ENCODE results near the gene PSIP1.

PSIP1 gene

DNA sequence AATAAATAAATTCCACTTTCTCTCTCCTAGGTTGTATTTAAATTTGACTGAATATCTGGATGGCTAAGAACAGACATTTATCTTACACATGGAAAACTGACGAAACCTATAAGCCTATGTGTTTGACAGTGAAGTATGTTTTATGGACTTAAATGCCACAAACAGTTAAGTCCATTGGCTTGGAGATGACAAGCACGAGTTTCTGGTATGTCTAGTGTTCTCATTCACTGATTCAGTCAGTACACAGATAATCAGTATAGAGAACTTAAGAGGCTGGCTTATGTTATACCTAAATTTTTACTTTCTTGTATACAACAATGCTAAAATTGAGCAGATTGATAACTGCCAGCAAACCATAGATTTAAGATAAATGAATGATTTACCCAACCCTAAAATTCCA, 49.2 kb downstream of the PSIP1 start:
- Histone ChIP-seq H3K27ac (ENCODE audit: low read depth, low read length, poor library complexity, severe bottlenecking) (no peak overlapping the region), H4K20me1 (ENCODE audit: insufficient read depth, low read length) (no peaks in the 10 kb centered on the region), H3K4me1 (ENCODE audit: insufficient read depth, low read length, severe bottlenecking) (no peaks in the 10 kb centered on the region), H3K4me3 (ENCODE audit: low read depth, low read length, poor library complexity, severe bottlenecking) (no peak overlapping the region), H3K79me2 (ENCODE audit: insufficient read depth, low read length) (no peaks in the 10 kb centered on the region), H3K9ac (ENCODE audit: low read length) (no peak overlapping the region), H2AFZ (ENCODE audit: low read length) (no peak overlapping the region), H3K36me3 (ENCODE audit: insufficient read depth, low read length) (peaks cover 90% of the 10 kb centered on the region), H3K9me3 (ENCODE audit: low read length) (no peaks in the 10 kb centered on the region), H3K27me3 (ENCODE audit: insufficient read depth, low read length) (no peaks in the 10 kb centered on the region), H3K4me2 (ENCODE audit: low read length) (no peak overlapping the region), H3F3A (ENCODE audit: insufficient read depth, low read length) (no peaks in the 10 kb centered on the region; the same call in 1 of the 2 replicates), H3K9me2 (ENCODE audit: low read depth, low read length) (no peaks in the 10 kb centered on the region)
- no peak for TF ChIP-seq EZH2 (IDR thresholded peaks at IDR 0.05; ENCODE audit: borderline replicate concordance, low read length)
- no peak for TF ChIP-seq CTCF (IDR thresholded peaks at IDR 0.05; ENCODE audit: low read length)

- TF ChIP-seq EZH2 (IDR thresholded peaks at IDR 0.05; ENCODE audit: borderline replicate concordance, low read length) (no peak), CTCF (IDR thresholded peaks at IDR 0.05; ENCODE audit: low read length) (no peak)
- Histone ChIP-seq H4K20me1 (ENCODE audit: insufficient read depth, low read length) (no peaks in the 10 kb centered on the region), H3K9me2 (ENCODE audit: low read depth, low read length) (no peaks in the 10 kb centered on the region), H3K79me2 (ENCODE audit: insufficient read depth, low read length) (no peaks in the 10 kb centered on the region), H3F3A (ENCODE audit: insufficient read depth, low read length) (no peaks in the 10 kb centered on the region; the same call in 1 of the 2 replicates), H3K27ac (ENCODE audit: low read depth, low read length, poor library complexity, severe bottlenecking) (no peak overlapping the region), H3K36me3 (ENCODE audit: insufficient read depth, low read length) (peaks cover 85% of the 10 kb centered on the region), H3K27me3 (ENCODE audit: insufficient read depth, low read length) (no peaks in the 10 kb centered on the region), H3K4me2 (ENCODE audit: low read length) (no peak overlapping the region), H3K4me3 (ENCODE audit: low read depth, low read length, poor library complexity, severe bottlenecking) (no peak overlapping the region), H2AFZ (ENCODE audit: low read length) (no peak overlapping the region), H3K9ac (ENCODE audit: low read length) (no peak overlapping the region), H3K4me1 (ENCODE audit: insufficient read depth, low read length, severe bottlenecking) (no peaks in the 10 kb centered on the region), H3K9me3 (ENCODE audit: low read length) (no peaks in the 10 kb centered on the region)
Observed at GRCh38 chr9:15461056-15461455, 49.7 kb downstream of the PSIP1 start.

GRCh38 chr9:15453956-15454355, 56.8 kb downstream of the PSIP1 start:
- H4K20me1 ChIP-seq (ENCODE audit: insufficient read depth, low read length): no peaks in the 10 kb centered on the region
- no peaks in the 10 kb centered on the region; the same call in 1 of the 2 replicates for H3F3A ChIP-seq (ENCODE audit: insufficient read depth, low read length)
- H3K79me2 ChIP-seq (ENCODE audit: insufficient read depth, low read length): no peaks in the 10 kb centered on the region
- H3K27me3 ChIP-seq (ENCODE audit: insufficient read depth, low read length): no peaks in the 10 kb centered on the region
- H3K4me3 ChIP-seq (ENCODE audit: low read depth, low read length, poor library complexity, severe bottlenecking): no peak overlapping the region
- H2AFZ ChIP-seq (ENCODE audit: low read length): no peak overlapping the region
- H3K36me3 ChIP-seq (ENCODE audit: insufficient read depth, low read length): peaks cover 78% of the 10 kb centered on the region
- TF ChIP-seq EZH2 (IDR thresholded peaks at IDR 0.05; ENCODE audit: borderline replicate concordance, low read length) (no peak), CTCF (IDR thresholded peaks at IDR 0.05; ENCODE audit: low read length) (no peak)
- H3K9me2 ChIP-seq (ENCODE audit: low read depth, low read length): no peaks in the 10 kb centered on the region
- H3K9ac ChIP-seq (ENCODE audit: low read length): no peak overlapping the region
- H3K9me3 ChIP-seq (ENCODE audit: low read length): no peaks in the 10 kb centered on the region
- no peaks in the 10 kb centered on the region for H3K4me1 ChIP-seq (ENCODE audit: insufficient read depth, low read length, severe bottlenecking)
- no peak overlapping the region for H3K27ac ChIP-seq (ENCODE audit: low read depth, low read length, poor library complexity, severe bottlenecking)
- no peak overlapping the region for H3K4me2 ChIP-seq (ENCODE audit: low read length)

All from OCI-LY1 (cell line).